ENCODE measurements around the gene EXOC2. TPM values are rescaled to one million over a fixed set of nuclear protein-coding genes. Genes with fewer than 3 reads are reported as not detected.

EXOC2 gene
- total and polyA plus RNA-seq, 2 of the 13 experiments (the other 11 are each of a cell fraction or from before 2014, with no cell fraction given): 12.6 to 22.9 TPM

- no peak for ATAC-seq
These were observed 33.0 kb downstream of the EXOC2 start for GRCh38 chr6:659716-660581.

More at GRCh38 chr6:659716-660581, 33.0 kb downstream of the EXOC2 start:
- H2AFZ ChIP-seq (ENCODE audit: low read length): no peak overlapping the region
- H3K79me2 ChIP-seq (ENCODE audit: insufficient read depth, low read length): peaks cover 4% of the 10 kb centered on the region
- H3K9me3 ChIP-seq (ENCODE audit: low read length): no peaks in the 10 kb centered on the region
- POLR2A ChIA-PET: no interaction called here
- no TSS peak for BruUV-seq (replicated peaks)
- intact Hi-C loops (cut with micrococcal nuclease; ENCODE audit: unreplicated experiment) (no loop called here), in situ Hi-C loops (cut with HindIII; ENCODE audit: extremely low pct_ligation_motif_present, low pct_unique_long_range_greater_than_20kb) (no loop called here)
- H3K27ac ChIP-seq (ENCODE audit: extremely low read length, insufficient read depth, low read length): no peak overlapping the region
- H3K4me1 ChIP-seq (ENCODE audit: insufficient read depth, low read length): peaks cover 8% of the 10 kb centered on the region; the same call in 1 of the 2 replicates
- no peak overlapping the region for H3K9ac ChIP-seq (ENCODE audit: insufficient read depth, low read depth, low read length)
- FAIRE-seq (no peak), DNase-seq (ENCODE audit: low spot score) (no peak)
- H3K4me3 ChIP-seq (replicated peaks in 1 of 3; ENCODE audit: insufficient read depth in 1 of 3, low read depth in 2 of 3, low read length in 3 of 3): no peak overlapping the region
- H3K27me3 ChIP-seq (ENCODE audit: control insufficient read depth in 1 of 2, insufficient read depth in 2 of 2, low read length in 2 of 2): no peaks in the 10 kb centered on the region
- WGBS (ENCODE audit: low lambda C conversion rate): 94% methylated on average over 13 of the region's 13 CpGs
- peaks cover 0 to 3% of the 10 kb centered on the region in 2 experiments; a peak in 2 of 5 replicates for H3K36me3 ChIP-seq (replicated peaks in 1 of 2; ENCODE audit: control insufficient read depth in 1 of 2, insufficient read depth in 2 of 2, low read length in 2 of 2)
- CTCF ChIA-PET (ENCODE audit: low intra/inter-chr PET ratio, low total read pairs): no interaction called here
- H4K20me1 ChIP-seq (ENCODE audit: insufficient read depth, low read length): no peaks in the 10 kb centered on the region
- TF ChIP-seq HOXA3 (CRISPR knock-in tag; IDR thresholded peaks at IDR 0.05): no peak
- TF ChIP-seq ZNF605 (CRISPR knock-in tag; IDR thresholded peaks at IDR 0.05): no peak
- TF ChIP-seq ISX (CRISPR knock-in tag; conservative IDR thresholded peaks at IDR 0.05): no peak
- TF ChIP-seq PAXIP1 (CRISPR knock-in tag; conservative IDR thresholded peaks at IDR 0.05): no peak
- TF ChIP-seq STAT6 (CRISPR knock-in tag; IDR thresholded peaks at IDR 0.05; ENCODE audit: borderline replicate concordance): no peak
- no peak for TF ChIP-seq ZNF121 (CRISPR knock-in tag; IDR thresholded peaks at IDR 0.05)
- TF ChIP-seq SUZ12 (IDR thresholded peaks at IDR 0.05; ENCODE audit: low read depth, low read length): no peak
- no peak for TF ChIP-seq KLF9 (CRISPR knock-in tag; IDR thresholded peaks at IDR 0.05; ENCODE audit: low read depth)
- no peak for TF ChIP-seq GMEB2 (CRISPR knock-in tag; IDR thresholded peaks at IDR 0.05; ENCODE audit: low read depth)
- TF ChIP-seq ZNF737 (CRISPR knock-in tag; IDR thresholded peaks at IDR 0.05; ENCODE audit: borderline replicate concordance): no peak
- TF ChIP-seq NR0B2 (CRISPR knock-in tag; IDR thresholded peaks at IDR 0.05): no peak
- no peak for TF ChIP-seq HNRNPUL1 (IDR thresholded peaks at IDR 0.05; ENCODE audit: low read depth, low read length)
- TF ChIP-seq ZFP36L1 (CRISPR knock-in tag; IDR thresholded peaks at IDR 0.05): no peak
- TF ChIP-seq KDM2A (CRISPR knock-in tag; IDR thresholded peaks at IDR 0.05; ENCODE audit: borderline replicate concordance, low read depth): no peak
- no peak for TF ChIP-seq ZNF382 (CRISPR knock-in tag; IDR thresholded peaks at IDR 0.05; ENCODE audit: borderline replicate concordance)
- no peak overlapping the region for H3K4me2 ChIP-seq (ENCODE audit: low read depth, low read length)

Measured in HepG2 (cell line).